A549 treated with dexamethasone at 1 μM for 4 hours (cell line): ENCODE results near the gene MUC5B. TPM values are rescaled to one million over a fixed set of nuclear protein-coding genes. Genes with fewer than 3 reads are reported as not detected.

Experiments used
- total RNA-seq: library from RNA; stranded (reverse); fragments of 200-300 nt; extraction: Qiagen RNA extraction; gene quantifications from 5 replicates; pipeline ENCODE4 v1.2.3, GENCODE V29; 2022

Gene MUC5B
- 1.1 to 4.5 TPM (median 2.4 TPM) in 5 replicates for total RNA-seq

DNA sequence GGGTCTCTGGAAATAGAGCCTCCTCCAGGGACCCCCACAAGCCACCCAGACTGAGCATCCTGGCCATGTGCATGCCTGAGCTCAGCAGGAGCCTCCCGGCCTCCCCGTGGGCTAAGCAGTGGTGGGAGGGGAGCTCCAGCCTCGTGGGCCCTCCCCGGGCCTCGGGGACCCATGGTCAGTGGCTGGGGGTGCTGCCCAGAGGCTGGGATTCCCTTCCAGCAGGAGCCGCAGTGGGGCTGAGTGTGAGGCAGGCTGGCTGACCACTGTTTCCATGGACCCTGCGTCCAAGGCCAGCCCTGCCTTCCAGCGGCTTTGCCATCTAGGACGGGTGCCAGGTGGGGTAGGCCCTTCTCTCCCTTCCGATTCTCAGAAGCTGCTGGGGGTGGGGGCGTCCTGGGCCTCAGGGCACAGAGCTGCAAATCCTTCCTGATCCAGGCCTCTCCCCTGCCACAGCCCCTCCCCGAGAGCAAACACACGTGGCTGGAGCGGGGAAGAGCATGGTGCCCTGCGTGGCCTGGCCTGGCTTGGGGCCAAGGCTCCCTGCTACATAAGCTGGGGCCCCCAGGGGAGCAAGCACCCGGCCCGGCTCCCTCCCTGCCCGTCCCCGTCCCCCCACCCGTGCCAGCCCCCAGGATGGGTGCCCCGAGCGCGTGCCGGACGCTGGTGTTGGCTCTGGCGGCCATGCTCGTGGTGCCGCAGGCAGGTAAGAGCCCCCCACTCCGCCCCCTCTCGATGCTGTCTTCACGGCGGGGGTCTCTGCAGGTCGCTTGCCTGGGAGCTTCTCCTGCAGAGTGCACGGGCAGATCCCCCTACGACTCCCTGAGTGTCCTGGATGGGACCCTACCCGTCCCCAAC lies at the start of gene MUC5B:
Gene MUC5B (plus strand): TSS at position 576 of the 855 bp plus-strand sequence. CDS start 58 bp downstream, at position 634.

GRCh38 chr11:1309498-1310317 lies 86.8 kb downstream of the MUC5B start, which contains the start of gene TOLLIP:
TOLLIP (minus strand) TSS chr11:1309632; CDS start chr11:1309498, 134 bp downstream.

Other genes with a start within 250 kb of the MUC5B start
- gene MUC6, start 186.3 kb upstream of the MUC5B start, total RNA-seq: 0.01 to 0.02 TPM in 2 of 5 replicates, not detected in the others
- 0.03 to 0.40 TPM (median 0.13 TPM) in 5 replicates for gene MUC2, start 148.2 kb upstream of the MUC5B start, total RNA-seq
- gene MUC5AC, start 65.1 kb upstream of the MUC5B start, total RNA-seq: 0.60 to 2.9 TPM (median 1.6 TPM) in 5 replicates
- gene TOLLIP, start 86.6 kb downstream of the MUC5B start, total RNA-seq: 35.7 to 50.2 TPM (median 48.3 TPM) in 5 replicates
- gene BRSK2, start 166.9 kb downstream of the MUC5B start, total RNA-seq: 3.9 to 7.2 TPM (median 5.8 TPM) in 5 replicates